Activated CD4-positive, alpha-beta T cell treated with anti-CD3 and anti-CD28 coated beads, Interleukin-2, amount 50 U/mL, for 24 hours (primary cell): ENCODE results near the gene KDSR.

ENCODE experiments used
- DNase-seq, 2 donors: peaks; one replicate each; pipeline ENCODE4 v3.0.0-alpha.2; 2020; ENCODE audit warnings: low read depth in 1 of 2, low spot score in 1 of 2

KDSR gene

DNA sequence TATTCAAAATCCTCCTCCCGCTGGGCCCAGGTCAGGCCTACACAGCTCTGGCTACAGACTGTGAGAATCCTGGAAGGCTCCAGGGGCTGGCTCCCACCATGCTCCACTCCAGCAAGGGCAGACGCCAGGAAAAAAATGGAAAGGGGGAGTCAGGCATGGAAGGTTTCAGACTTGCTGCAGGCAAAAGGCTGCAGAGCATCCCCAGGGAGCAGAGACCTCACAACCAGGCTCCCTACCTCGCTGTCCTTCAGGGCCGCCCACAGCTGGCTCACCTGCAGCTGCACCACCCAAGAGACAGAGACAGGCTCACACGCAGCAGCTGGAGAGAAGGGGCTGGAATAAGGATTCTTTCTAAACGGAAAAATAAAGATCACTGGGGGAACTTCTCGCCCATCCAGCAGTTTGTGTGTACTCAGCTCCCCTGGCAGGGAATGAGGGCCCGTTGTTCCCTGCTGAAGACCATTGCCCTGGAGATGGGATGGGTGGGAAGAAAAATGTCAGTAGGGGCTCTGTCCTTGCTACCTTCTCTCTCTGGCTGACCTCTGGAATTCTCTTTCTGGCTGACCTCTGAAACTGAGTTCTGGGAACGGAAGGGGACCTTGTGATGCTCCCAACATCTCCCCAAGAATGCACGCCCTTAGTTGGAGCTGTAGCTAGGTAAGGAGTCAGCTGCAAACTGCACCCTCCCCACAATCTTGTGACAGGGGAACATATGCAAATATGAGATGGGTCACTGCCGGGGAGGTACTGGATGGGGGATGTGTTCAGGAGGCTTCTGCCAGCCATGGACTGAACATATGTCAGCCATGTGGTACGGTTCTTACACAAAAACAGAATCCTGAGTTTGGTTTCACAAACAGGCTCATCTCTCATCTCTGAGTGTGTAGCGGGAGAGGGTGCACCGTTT is 81.9 kb downstream of the KDSR start:
- no peak for DNase-seq

DNA sequence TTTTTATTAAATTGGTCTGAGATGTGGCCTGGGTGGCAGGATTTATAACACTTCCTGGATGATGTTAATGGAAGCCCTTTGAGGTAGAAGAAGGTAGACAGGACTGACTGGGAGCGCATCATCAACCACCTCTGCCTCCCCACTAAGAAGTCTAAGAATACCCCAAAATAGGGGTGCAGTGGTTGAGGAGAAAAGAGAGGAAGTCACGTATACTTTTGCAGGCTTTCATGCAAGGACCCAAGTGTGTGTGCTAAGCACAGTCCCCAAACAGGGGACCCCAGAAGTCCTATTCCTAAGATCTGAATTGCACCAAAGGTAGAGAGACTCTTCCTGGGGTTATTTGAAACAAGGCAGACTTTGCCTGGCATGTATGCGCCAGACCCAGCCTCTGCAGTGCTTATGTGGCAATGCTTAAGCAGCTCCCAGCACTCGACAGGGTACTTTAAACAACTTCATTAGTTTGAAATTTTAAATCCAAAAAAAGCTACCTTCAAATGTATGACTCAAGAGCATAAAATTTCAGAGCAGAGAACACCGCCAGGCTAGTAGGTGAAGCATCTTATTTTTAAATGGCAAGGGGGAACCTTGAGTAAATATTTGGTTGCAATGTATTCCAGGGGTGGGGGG is 82.7 kb downstream of the KDSR start:
- no peak for DNase-seq

DNA sequence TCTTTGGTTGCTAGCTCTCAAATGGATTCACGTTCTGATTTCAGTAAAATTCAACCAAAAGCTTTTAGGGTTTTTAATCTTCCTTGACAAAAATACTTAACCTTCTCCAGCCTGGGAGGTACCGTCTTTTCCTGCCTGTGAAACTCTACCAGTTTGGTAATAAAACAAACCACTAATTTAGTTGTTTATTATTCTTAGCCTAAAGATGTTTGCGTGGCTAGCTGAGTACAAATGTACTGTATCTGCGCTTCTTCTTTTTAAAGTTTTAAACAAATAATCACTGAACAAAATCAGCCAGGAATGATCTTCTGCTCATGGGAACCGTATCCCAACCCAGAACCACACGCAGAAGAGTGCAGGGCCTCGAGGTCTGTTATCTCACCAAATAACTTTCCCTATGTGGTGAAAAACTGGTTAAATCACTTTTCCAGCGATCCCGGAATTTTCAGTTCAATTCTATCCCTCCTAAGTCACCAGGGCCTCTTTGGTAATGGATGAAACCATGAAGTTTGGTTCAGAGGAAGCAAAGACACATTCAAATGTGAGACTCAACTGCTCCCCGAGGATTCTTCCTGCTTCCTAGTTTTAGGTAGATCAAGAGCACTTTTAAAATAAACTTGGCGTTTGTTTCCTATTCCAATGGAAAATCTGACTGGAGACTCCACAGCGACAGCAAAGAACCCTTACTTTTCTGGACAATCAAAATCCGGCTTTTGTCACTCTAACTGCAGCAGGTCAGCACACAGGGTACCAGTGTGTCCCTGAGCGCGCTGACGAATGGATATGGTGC is 83.5 kb downstream of the KDSR start:
- no peak for DNase-seq

DNA sequence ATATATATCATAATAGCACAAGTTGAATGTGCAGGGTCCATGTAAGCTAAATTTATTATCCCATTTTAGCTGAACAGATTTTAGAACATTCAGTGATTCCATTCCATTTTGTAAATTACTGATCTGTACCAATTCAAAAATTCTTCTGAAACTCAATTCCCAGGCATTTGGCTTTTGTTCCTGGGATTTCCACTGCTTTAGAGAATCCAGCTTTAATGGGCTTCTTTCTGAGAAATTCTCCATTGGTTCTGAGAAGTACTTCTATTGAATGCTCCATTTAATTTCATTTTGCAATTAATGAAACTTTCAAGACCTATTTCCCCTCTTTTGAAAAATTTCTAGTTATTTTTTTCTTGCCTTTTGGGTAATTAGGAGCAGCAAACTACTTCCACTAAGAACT is 84.2 kb downstream of the KDSR start:
- no peak for DNase-seq
